Ovary (tissue), 9 donors: ENCODE results near the gene FLNC. TPM values are rescaled to one million over a fixed set of nuclear protein-coding genes. Genes with fewer than 3 reads are reported as not detected.

Source experiments
- DNase-seq, 5 donors: peaks; one replicate each; pipeline ENCODE4 v3.0.0-alpha.2; 2019 to 2020
- H3K27ac ChIP-seq, 2 donors: fragments of 200-600 bp; one replicate each; pipeline versions ENCODE4 v1.5.1 to v1.8.0; 2019 to 2022
- H3K27me3 ChIP-seq: fragments of 200-600 bp; one replicate; pipeline ENCODE4 v1.8.0; 2022
- H3K36me3 ChIP-seq: fragments of 200-600 bp; sonication (generic); one replicate; pipeline ENCODE4 v1.5.1; 2019
- H3K4me1 ChIP-seq: one replicate; pipeline ENCODE4 v1.8.1; 2013; ENCODE audit warnings: mild to moderate bottlenecking, moderate library complexity; ENCODE audit not compliant: insufficient read depth
- H3K4me3 ChIP-seq: fragments of 200-600 bp; sonication (generic); one replicate; pipeline ENCODE4 v1.5.1; 2017
- H3K9me3 ChIP-seq, 2 donors: fragments of 200-600 bp in 1 of 2; sonication (generic) in 1 of 2; one replicate each; pipeline versions ENCODE4 v1.5.1 to v1.8.1; 2013 to 2019; ENCODE audit warnings: mild to moderate bottlenecking in 1 of 2, moderate library complexity in 1 of 2
- CTCF ChIP-seq, 3 donors: fragments of 450-650 bp in 2 of 3; fragments of 200-600 bp in 1 of 3; IDR thresholded peaks; one replicate each; pipeline versions ENCODE4 v1.5.1 to v1.8.0; 2016 to 2022; ENCODE audit warnings: antibody characterized with exemption in 3 of 3, mild to moderate bottlenecking in 1 of 3
- EP300 ChIP-seq: sonication (generic); formaldehyde crosslinking; IDR thresholded peaks from one replicate; pipeline ENCODE4 v1.6.1; 2017; ENCODE audit warnings: antibody characterized with exemption
- POLR2A ChIP-seq: fragments of 450-650 bp; IDR thresholded peaks from one replicate; pipeline ENCODE4 v1.6.1; 2017; ENCODE audit warnings: antibody characterized with exemption, mild to moderate bottlenecking, moderate library complexity
- WGBS, 3 donors: extraction: QIAGEN DNeasy Blood & Tissue Kit in 1 of 3; methylation state at CpG; one replicate each; pipeline versions ENCODE4 v1.1.5 to v1.1.7; 2013 to 2017; 5-methylcytosine and 5-hydroxymethylcytosine counted together
- intact Hi-C, 4 donors: fragments of 100-400 bp; cut with DNase I; formaldehyde crosslinking; loops; one replicate each; pipeline versions ENCODE4 v1.11.0 to v1.15.1; 2022 to 2023
- polyA plus RNA-seq, 2 donors: library from polyadenylated mRNA; stranded (reverse); fragments of 200-250 nt in 1 of 2; fragments of 350-450 nt in 1 of 2; fragmentation: Illumina TruSeq in 1 of 2; extraction: RNeasy Lipid Tissue Mini Kit (QIAGEN cat#74804) in 1 of 2; gene quantifications; one replicate each; pipeline ENCODE4 v1.2.3, GENCODE V29; 2013 to 2014
- total RNA-seq, 7 donors: library from RNA; depleted of rRNA in 2 of 7; stranded (reverse); fragments of >200 nt in 2 of 7; fragmentation: NEBNext Ultra II Directional in 3 of 7; extraction: Animal tissue kit (Norgen Biotek cat#: 25700) in 3 of 7; gene quantifications; one replicate each; pipeline versions ENCODE4 v1.1.0 to v1.2.4, GENCODE V29; 2016 to 2023
- donor health status: DM: no; HTN: no; CAD: no; lungs with moderate emphysema.
- donor health status: DM: no; HTN: no; CAD: no.
- donor health status: Bipolar disorder and iron deficiency.
- donor health status: DM: yes; HTN: yes; CAD: no.
- donor health status: DM: no; HTN: no; CAD: no.
- donor health status: DM: yes; HTN: yes; CAD: no.

Gene FLNC
- total and polyA plus RNA-seq, 9 donors = 6.5 to 51.2 (median 16.4) TPM

DNA sequence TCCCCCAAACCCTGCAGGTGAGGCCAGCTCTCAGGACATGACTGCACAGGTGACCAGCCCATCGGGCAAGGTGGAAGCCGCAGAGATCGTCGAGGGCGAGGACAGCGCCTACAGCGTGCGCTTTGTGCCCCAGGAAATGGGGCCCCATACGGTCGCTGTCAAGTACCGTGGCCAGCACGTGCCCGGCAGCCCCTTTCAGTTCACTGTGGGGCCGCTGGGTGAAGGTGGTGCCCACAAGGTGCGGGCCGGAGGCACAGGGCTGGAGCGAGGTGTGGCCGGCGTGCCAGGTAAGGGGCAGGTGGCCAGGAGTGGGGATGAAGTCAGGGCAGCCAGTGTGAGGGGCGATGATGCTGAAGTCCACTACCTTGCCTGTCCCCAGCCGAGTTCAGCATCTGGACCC lies 24.2 kb downstream of the FLNC start:
- DNase-seq = no peak
- Histone ChIP-seq H3K27me3 (no peaks in the 10 kb centered on the region), H3K4me3 (no peak overlapping the region), H3K9me3 (no peaks in the 10 kb centered on the region), H3K27ac (no peak overlapping the region), H3K4me1 (peaks cover 4% of the 10 kb centered on the region), H3K36me3 (no peaks in the 10 kb centered on the region)
- no peak for TF ChIP-seq CTCF (IDR thresholded peaks at IDR 0.05)
- TF ChIP-seq POLR2A = no peak
- no peak for TF ChIP-seq EP300
- intact Hi-C loops = no loop called here
- 88 to 92% (median 89%) methylated on average over 21 of the region's 21 CpGs for WGBS, 3 donors

- TF ChIP-seq POLR2A (no peak), CTCF (IDR thresholded peaks at IDR 0.05) (no peak), EP300 (no peak)
Measured at GRCh38 chr7:128855559-128855958, 25.4 kb downstream of the FLNC start.

DNA sequence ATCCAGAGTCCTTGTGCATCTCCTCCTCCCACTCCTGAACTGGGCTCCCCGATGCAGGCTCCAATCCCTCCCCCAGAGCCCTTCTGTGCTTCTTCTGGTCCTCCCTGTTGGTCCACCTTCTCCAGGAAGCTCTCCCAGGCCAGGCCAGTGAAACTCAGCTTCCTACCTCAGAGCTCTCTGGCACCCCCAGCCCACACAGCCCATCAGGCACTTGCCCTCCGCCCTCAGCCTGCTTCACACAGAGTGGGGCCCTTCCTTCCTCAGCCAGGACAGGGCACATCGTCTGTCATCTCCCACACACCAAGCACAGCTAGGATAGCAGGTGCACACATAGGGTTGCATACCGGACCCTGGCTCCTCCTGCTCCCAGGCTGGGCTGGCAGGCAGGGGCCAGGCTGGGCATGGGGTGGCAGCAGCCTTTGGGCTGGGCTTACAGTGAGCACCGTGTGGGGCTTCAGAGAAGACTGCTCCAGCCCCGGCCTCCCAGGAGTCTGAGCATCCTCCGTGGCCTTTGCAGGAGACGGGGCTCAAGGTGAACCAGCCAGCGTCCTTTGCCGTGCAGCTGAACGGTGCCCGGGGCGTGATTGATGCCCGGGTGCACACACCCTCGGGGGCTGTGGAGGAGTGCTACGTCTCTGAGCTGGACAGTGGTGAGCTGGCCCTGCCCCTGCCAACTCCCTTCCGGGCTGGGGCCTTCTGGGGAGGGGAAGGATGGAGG lies 26.0 kb downstream of the FLNC start:
- TF ChIP-seq EP300 (no peak), CTCF (IDR thresholded peaks at IDR 0.05) (no peak), POLR2A (no peak)
- intact Hi-C loops = no loop called here
- Histone ChIP-seq H3K36me3 (no peaks in the 10 kb centered on the region), H3K4me3 (no peak overlapping the region), H3K27me3 (no peaks in the 10 kb centered on the region), H3K4me1 (peaks cover 4% of the 10 kb centered on the region), H3K27ac (no peak overlapping the region), H3K9me3 (no peaks in the 10 kb centered on the region)
- no peak for DNase-seq
- WGBS, 3 donors = 79 to 84% (median 82%) methylated on average over 17 of the region's 17 CpGs

More at GRCh38 chr7:128855559-128855958, 25.4 kb downstream of the FLNC start:
- Histone ChIP-seq H3K9me3 (no peaks in the 10 kb centered on the region), H3K27ac (no peak overlapping the region), H3K27me3 (no peaks in the 10 kb centered on the region), H3K36me3 (no peaks in the 10 kb centered on the region), H3K4me3 (no peak overlapping the region), H3K4me1 (peaks cover 4% of the 10 kb centered on the region)
- intact Hi-C loops = no loop called here
- WGBS, 3 donors = 75 to 92% (median 86%) methylated on average over 3 of the region's 3 CpGs
- DNase-seq = no peak

DNA sequence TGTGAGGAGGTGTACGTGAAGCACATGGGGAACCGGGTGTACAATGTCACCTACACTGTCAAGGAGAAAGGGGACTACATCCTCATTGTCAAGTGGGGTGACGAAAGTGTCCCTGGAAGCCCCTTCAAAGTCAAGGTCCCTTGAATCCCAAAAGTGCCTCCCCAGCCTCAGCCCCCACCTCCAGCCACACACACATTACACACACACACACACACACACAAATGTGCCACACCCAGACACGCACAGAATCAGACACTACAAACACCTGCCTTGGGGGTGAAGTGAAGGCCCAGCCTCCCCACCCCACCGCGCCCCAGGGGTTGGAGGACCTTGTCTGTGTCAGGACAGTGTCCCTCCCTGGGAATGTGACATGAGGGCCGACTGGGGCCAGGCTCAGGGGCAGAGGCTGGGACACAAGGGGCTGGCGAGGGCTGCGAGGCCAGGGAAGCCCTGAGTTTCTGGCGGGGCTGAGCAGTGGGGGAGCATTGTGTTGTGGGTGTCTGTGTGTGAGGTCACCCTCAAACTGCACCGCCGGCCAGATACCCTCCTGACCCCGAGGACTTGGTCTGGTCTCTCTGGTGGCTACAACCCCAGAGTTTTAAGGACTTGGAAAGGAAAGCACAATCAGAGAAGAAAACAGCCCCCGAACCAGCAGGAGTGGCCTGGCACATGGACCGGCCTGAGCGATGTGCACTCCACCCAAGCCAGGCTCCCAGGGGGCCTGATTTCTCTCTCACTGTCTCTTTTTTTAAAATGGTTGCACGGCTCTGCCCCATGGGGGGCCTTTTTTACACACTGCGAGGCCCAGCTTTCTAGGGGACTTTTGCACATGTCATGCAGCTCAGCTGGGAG lies 28.4 kb downstream of the FLNC start:
- H3K4me1 ChIP-seq = peaks cover 8% of the 10 kb centered on the region
- intact Hi-C loops = no loop called here
- peak overlapping the region in 1 of 2 donors; percentile 15 for H3K27ac ChIP-seq
- no peaks in the 10 kb centered on the region for H3K9me3 ChIP-seq
- TF ChIP-seq POLR2A (no peak), CTCF (IDR thresholded peaks at IDR 0.05) (no peak), EP300 (no peak)
- H3K27me3 ChIP-seq = no peaks in the 10 kb centered on the region
- H3K4me3 ChIP-seq = no peak overlapping the region
- H3K36me3 ChIP-seq = no peaks in the 10 kb centered on the region
- DNase-seq = peak in 2 of 5 donors; percentile 44 to 61
- 58 to 61% (median 58%) methylated on average over 16 to 18 of the region's 18 CpGs for WGBS, 3 donors
